GM21528 (cell line): ENCODE results near the gene ZNF101.

Source experiments
- ATAC-seq: cut with Tn5 transposase; IDR thresholded peaks from one replicate; pipeline ENCODE4 v1.9.1; 2021; ENCODE audit warnings: mild to moderate bottlenecking, moderate library complexity; ENCODE audit not compliant: unreplicated experiment, low FRiP score

Gene ZNF101

GRCh38 chr19:19668230-19669012 lies at the start of gene ZNF101:
ZNF101 (plus strand) TSS chr19:19668839; CDS start chr19:19668964, 125 bp downstream.
- peak; percentile 66 for ATAC-seq

DNA sequence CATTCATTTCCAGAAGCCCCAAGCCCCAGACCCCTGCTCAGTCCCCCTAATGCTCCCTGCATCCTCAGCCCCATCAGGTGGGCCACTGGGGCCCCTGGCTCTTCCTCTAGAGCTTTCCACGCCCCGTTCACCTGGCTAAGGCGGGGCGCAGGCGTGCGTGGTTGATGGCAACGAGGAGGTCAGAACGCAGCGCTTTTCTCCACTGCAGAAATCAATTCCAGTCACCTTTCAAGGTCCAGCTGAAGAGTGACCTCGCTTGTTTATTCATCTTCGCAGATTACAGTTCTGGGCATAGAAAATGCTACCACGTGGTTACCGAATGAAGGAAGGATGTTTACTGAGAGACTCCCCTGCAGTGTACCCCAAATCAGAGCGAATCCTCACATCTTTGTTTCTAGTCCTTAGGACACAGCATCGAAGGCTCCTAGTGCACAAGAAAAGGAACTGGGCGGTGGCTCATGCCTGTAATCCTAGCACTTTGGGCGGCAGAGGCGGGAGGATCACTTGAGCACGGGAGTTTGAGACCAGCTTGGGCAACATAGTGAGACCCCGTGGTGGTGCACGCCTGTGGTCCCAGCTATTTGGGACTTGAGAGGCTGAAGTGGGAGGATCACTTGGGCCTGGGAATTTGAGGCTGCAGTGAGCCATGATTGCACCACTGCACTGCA lies 49.3 kb upstream of the ZNF101 start:
- no peak for ATAC-seq

DNA sequence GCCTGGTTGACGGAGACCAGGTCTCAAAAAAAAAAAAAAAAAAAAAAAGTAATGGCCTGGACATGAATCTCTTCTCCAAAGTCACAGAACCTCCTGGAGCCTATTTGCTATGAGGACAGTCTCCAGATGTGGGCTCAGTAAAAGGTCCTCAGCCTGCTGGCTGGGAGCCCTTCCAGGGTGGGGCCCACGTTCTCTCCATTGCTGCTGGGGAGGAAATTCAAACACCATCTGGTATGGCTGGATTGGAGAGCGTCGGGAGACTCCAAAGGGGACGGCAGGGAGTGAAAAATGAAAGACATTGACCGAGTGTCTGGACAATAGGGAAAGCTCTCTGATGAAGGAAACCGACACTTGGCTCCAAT lies 48.8 kb upstream of the ZNF101 start:
- no peak for ATAC-seq

GRCh38 chr19:19623383-19623782 lies 45.3 kb upstream of the ZNF101 start:
- ATAC-seq, result no peak

GRCh38 chr19:19624032-19624570 lies 44.5 kb upstream of the ZNF101 start:
- ATAC-seq, result no peak

DNA sequence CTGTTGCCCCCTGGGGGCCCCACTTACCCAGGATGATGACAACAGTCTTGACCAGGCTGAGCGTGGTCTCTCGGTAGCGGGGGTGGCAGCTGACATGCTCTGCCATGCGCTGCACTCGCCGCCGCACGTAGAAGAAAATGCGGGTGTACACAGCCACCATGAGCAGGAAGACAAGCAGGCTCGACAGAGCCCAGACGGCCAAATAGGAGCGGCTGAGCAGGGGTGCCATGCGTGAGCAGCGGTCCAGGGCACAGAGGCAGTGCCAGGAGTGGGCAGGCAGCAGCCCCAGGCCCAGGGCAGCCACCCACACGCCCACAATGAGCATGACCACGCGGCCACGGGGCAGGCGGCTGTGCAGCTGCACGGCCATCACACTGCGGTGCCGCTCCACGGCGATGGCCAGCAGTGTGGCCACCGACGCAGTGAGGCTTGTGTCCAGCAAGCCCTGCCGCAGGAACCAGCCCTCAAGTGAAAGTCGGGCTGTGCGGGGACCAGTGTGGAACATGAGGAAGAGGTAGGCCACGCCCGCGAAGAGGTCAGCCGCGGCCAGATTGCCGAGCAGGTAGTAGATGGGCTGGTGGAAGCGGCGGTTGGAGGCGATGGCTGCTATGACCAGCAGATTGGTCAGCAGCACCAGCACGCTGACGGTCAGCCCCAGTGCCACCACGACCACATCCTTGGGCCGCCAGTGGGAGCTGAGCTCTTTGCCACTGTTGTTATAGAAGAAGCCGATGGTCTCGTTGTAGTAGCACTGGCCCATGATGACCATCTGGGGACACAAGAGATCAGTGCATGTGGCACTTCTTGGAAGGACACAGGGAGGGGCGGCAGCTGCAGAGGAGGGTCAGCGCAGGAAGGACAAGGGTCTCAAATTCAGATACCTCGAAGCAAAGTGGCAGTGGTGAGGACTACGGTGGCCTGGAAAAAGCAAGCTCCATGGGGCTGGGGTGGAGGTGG lies 41.8 kb upstream of the ZNF101 start:
- ATAC-seq, result no peak

DNA sequence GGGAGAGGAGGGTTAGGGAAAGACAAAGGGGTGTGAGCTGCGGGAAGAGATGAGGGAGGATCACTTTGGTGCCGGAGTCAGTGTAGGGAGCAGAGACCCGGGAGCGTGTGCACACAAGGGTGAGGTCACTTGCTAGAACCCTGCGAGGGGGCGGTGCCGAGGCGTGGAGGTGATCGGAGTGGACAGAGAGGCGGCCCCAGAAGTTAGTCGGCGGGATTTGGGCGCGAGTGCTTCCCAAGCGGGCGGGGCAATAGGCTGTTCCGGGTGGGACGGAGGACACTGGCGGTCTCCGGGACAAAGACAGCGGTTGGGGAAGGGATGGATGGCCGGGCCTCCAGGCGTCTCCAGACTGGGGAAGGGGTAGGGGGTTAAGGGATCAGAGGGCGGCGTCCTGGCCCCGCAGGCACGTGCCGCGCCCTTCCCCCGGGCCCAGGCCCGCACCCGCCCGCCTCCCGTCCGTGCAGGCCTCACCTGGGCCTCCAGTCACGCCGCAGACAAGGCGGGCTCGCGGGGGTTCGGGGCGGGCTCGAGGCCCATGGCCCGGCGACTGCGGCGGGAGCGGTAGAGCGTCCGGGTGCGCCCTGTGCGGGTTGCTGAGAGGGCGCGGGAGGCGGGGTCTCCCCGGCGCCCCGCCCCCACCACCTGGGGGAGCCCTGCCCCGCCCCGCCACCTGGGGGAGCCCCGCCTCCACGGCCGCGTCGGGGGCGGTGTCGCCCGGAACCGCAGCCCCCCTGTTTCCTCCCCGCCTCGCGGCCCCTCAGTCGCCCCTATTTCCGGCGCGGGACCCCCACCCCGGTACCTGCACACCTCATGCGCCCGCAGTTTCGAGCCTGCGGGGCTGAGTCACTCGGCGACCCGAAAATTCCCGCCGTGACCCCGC lies 40.8 kb upstream of the ZNF101 start, which contains the start of gene LPAR2:
Gene LPAR2 (minus strand): TSS at position 600 of the 880 bp plus-strand sequence. CDS start 945 bp downstream, outside the sequence.
- peak; percentile 55 for ATAC-seq

DNA sequence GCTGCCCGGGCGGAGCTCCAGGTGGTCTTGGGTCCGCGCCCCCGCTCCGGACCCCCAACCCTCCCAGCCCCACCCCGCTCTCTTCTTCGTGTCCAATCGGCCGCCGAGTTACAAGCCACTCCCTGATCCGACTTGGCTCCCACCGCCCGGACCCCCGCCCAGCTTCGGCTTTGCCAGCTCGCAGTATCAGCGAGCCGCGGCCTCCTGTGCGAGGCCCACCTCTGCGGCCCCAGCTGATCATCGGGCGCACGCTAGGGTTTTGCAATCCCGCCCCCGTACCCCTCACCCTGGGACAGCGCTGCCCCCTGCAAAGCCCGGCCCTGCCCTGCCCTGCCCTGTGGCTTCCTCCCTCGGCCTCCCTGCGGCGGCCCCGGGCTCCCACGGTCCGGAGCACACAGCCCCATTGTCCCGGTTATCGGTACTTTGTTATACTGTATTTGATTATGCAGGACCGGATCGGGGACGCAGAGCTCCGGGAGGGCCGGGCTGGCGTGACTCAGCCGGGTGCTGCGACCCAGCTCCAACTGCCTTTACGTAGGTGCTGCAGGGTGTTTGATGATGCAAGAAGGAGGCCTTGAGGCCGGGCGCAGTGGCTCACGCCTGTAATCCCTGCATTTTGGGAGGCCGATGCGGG lies 40.0 kb upstream of the ZNF101 start:
- ATAC-seq, result peak; percentile 11

GRCh38 chr19:19630062-19630414 lies 38.6 kb upstream of the ZNF101 start:
- ATAC-seq, result no peak

DNA sequence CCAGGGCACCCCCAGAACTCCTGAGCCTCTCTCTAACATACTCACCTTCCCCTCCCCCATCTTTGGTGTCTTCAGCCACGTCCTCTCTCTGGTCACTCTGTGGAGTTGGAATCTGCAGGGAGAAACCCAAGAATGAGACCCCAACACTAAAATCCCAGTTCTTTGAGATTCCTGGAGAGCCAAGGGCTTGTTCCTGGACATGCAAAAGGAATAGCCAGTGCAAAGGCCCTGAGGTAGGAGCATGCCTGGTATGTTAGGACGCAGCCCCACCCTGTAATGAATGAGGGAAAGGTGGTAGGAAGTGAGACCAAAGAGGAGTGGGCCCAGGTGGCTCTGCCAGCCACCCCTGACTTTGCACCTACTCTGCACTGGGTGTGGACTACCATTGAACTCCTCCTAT lies 38.2 kb upstream of the ZNF101 start:
- ATAC-seq, result no peak

- no peak for ATAC-seq
These were observed 37.3 kb upstream of the ZNF101 start for GRCh38 chr19:19631346-19631745.

GRCh38 chr19:19632661-19633060 lies 36.0 kb upstream of the ZNF101 start:
- no peak for ATAC-seq

- no peak for ATAC-seq
These were observed 34.7 kb upstream of the ZNF101 start for GRCh38 chr19:19633711-19634515.

GRCh38 chr19:19634516-19635312 lies 33.9 kb upstream of the ZNF101 start:
- no peak for ATAC-seq

DNA sequence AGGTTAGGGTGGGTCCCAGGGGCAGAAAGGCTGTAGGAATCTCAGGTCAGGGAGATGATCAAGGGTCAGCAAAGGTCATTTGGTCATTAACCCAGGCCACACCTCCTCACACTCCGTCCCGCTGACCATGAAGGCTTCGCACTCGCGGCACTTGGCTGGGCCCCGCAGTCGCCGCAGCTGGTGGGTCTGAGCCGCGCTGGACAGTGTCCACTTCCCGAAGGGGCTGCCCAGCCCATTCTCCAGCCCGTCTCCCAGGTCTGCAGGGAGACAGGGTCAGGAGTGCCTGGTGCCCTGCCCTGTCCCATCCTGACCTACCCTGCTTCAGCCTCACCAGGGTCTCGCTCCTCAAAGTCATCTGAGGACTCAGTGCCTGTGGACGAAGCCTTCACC lies 33.3 kb upstream of the ZNF101 start:
- ATAC-seq, result no peak

- no peak for ATAC-seq
These were observed 32.0 kb upstream of the ZNF101 start for GRCh38 chr19:19636573-19637185.

DNA sequence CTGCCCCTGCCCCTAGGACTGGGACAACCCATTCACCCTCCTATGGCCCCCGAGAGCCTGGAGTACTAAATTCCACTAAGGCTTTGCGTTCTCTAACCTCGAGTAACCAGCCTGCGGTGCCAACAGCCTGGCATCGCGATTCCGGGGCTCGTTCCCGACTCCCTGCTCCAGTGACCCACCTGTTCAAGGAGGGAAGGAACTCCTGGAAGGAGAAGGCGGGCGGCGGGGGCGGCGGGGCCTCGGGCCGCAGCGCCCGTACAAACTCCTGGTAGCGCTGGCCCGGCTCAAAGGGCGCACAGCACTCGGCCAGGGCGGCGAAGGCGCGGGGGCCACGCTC lies 31.5 kb upstream of the ZNF101 start:
- ATAC-seq, result no peak
